IMR-90 (cell line): ENCODE data around the gene OPCML. TPM values are rescaled to one million over a fixed set of nuclear protein-coding genes. Genes with fewer than 3 reads are reported as not detected.

Experiments
- ATAC-seq: fragments of 200-7000 bp; cut with Tn5 transposase; 2 replicates; pipeline ENCODE4 v1.9.1; 2020; ENCODE audit warnings: low read depth, mild to moderate bottlenecking, moderate library complexity
- BruUV-seq: library from RNA; stranded (reverse); fragments of 400-500 nt; replicated peaks from 2 replicates; lab custom pipeline; 2021; lab: Mats Ljungman, UMichigan
- CTCF ChIA-PET: fragments of 300-600 bp; formaldehyde crosslinking; extraction: SDS; loops from one replicate; lab custom pipeline; 2021; ENCODE audit warnings: antibody characterized with exemption; lab: Yijun Ruan, JAX
- POLR2A ChIA-PET: fragments of 300-600 bp; sonication (Branson Sonifier 250); formaldehyde crosslinking; loops from one replicate; lab custom pipeline; 2022; ENCODE audit warnings: antibody characterized with exemption; ENCODE audit not compliant: unreplicated experiment; lab: Charles Lee
- DNase-seq: peaks from one replicate; pipeline ENCODE4 v3.0.0; 2013
- H2AFZ ChIP-seq: replicated peaks from 2 replicates; pipeline ENCODE3; 2013; ENCODE audit warnings: low read length, mild to moderate bottlenecking; ENCODE audit not compliant: poor library complexity
- H2AK5ac ChIP-seq: 2 replicates; pipeline ENCODE4 v1.6.1; 2013; ENCODE audit warnings: low read depth, low read length, inconsistent platforms
- H2AK9ac ChIP-seq: replicated peaks from 2 replicates; pipeline ENCODE3; 2013; ENCODE audit warnings: mild to moderate bottlenecking, low read depth, low read length, moderate library complexity; ENCODE audit not compliant: poor library complexity
- H2BK120ac ChIP-seq: 2 replicates; pipeline ENCODE4 v1.6.1; 2013; ENCODE audit warnings: low read depth, low read length, inconsistent platforms
- H2BK15ac ChIP-seq: 3 replicates; pipeline ENCODE4 v1.6.1; 2013; ENCODE audit warnings: low read depth, low read length, inconsistent platforms
- H2BK20ac ChIP-seq: 2 replicates; pipeline ENCODE4 v1.6.1; 2013; ENCODE audit warnings: low read depth, mild to moderate bottlenecking, inconsistent platforms, low read length, moderate library complexity
- H2BK5ac ChIP-seq: 2 replicates; pipeline ENCODE4 v1.6.1; 2013; ENCODE audit warnings: mild to moderate bottlenecking, low read depth, low read length, inconsistent platforms; ENCODE audit not compliant: poor library complexity, severe bottlenecking
- H3K14ac ChIP-seq: replicated peaks from 2 replicates; pipeline ENCODE4 v1.6.1; 2013; ENCODE audit warnings: low read depth, low read length, inconsistent platforms
- H3K18ac ChIP-seq: 2 replicates; pipeline ENCODE4 v1.6.1; 2013; ENCODE audit warnings: low read depth, low read length, control low read depth
- H3K23ac ChIP-seq: 2 replicates; pipeline ENCODE4 v1.6.1; 2013; ENCODE audit warnings: low read depth, low read length, inconsistent platforms
- H3K27ac ChIP-seq: 2 replicates; pipeline ENCODE4 v1.5.1; 2013; ENCODE audit warnings: mild to moderate bottlenecking, control low read depth, low read length; ENCODE audit not compliant: insufficient read depth
- H3K27me3 ChIP-seq: 2 replicates; pipeline ENCODE4 v1.6.1; 2013; ENCODE audit warnings: low read length; ENCODE audit not compliant: control insufficient read depth, insufficient read depth
- H3K36me3 ChIP-seq: 2 replicates; pipeline ENCODE4 v1.6.1; 2013; ENCODE audit warnings: low read length, mixed read lengths; ENCODE audit not compliant: control insufficient read depth, insufficient read depth
- H3K4ac ChIP-seq: 2 replicates; pipeline ENCODE4 v1.6.1; 2013; ENCODE audit warnings: low read depth, low read length, inconsistent platforms
- H3K4me1 ChIP-seq: 2 replicates; pipeline ENCODE4 v1.6.1; 2013; ENCODE audit warnings: low read length, mixed read lengths; ENCODE audit not compliant: control insufficient read depth, insufficient read depth
- H3K4me2 ChIP-seq: 2 replicates; pipeline ENCODE4 v1.6.1; 2013; ENCODE audit warnings: low read depth, mild to moderate bottlenecking, control low read depth, low read length, moderate library complexity
- H3K4me3 ChIP-seq: 2 replicates; pipeline ENCODE4 v1.5.1; 2013; ENCODE audit warnings: low read depth, mild to moderate bottlenecking, control low read depth, low read length, moderate library complexity; ENCODE audit not compliant: insufficient read depth
- H3K56ac ChIP-seq: 2 replicates; pipeline ENCODE4 v1.6.1; 2013; ENCODE audit warnings: low read length, inconsistent platforms; ENCODE audit not compliant: insufficient read depth; ENCODE audit errors: extremely low read depth
- H3K79me1 ChIP-seq, 2 experiments: 2 replicates each; pipeline ENCODE4 v1.6.1; 2013; ENCODE audit warnings: low read length in 2 of 2, inconsistent platforms in 1 of 2, low read depth in 1 of 2
- H3K9ac ChIP-seq: 2 replicates; pipeline ENCODE4 v1.6.1; 2013; ENCODE audit warnings: low read depth, low read length, control low read depth
- H3K9me1 ChIP-seq: 2 replicates; pipeline ENCODE4 v1.6.1; 2013; ENCODE audit warnings: low read length, inconsistent platforms; ENCODE audit not compliant: insufficient read depth
- H3K9me3 ChIP-seq: 2 replicates; pipeline ENCODE4 v1.6.1; 2013; ENCODE audit warnings: low read length; ENCODE audit not compliant: control insufficient read depth, insufficient read depth
- H4K20me1 ChIP-seq: 2 replicates; pipeline ENCODE4 v1.6.1; 2013; ENCODE audit warnings: low read length, inconsistent platforms; ENCODE audit not compliant: insufficient read depth
- H4K5ac ChIP-seq: 2 replicates; pipeline ENCODE4 v1.6.1; 2013; ENCODE audit warnings: mild to moderate bottlenecking, low read depth, low read length, control low read depth
- H4K8ac ChIP-seq, 2 experiments: 2 replicates each; pipeline ENCODE4 v1.6.1; 2013; ENCODE audit warnings: low read depth in 2 of 2, low read length in 2 of 2, control low read depth in 1 of 2, inconsistent platforms in 1 of 2
- H4K91ac ChIP-seq: 2 replicates; pipeline ENCODE4 v1.6.1; 2013; ENCODE audit warnings: low read depth, low read length, inconsistent platforms; ENCODE audit not compliant: insufficient read depth
- CHD1 ChIP-seq: IDR thresholded peaks from 2 replicates; pipeline ENCODE4 v1.6.1; 2012; ENCODE audit warnings: low read depth, low read length, improper control_type of control experiment
- CTCF ChIP-seq: conservative IDR thresholded peaks from 2 replicates; pipeline ENCODE4 v1.5.1; 2012; ENCODE audit warnings: mild to moderate bottlenecking, low read depth, low read length, improper control_type of control experiment
- POLR2A ChIP-seq: IDR thresholded peaks from 2 replicates; pipeline ENCODE4 v1.6.1; 2012; ENCODE audit warnings: mild to moderate bottlenecking, low read depth, low read length
- RAD21 ChIP-seq: IDR thresholded peaks from 2 replicates; pipeline ENCODE4 v1.6.1; 2012; ENCODE audit warnings: low read length, improper control_type of control experiment
- RFX5 ChIP-seq: IDR thresholded peaks from 2 replicates; pipeline ENCODE4 v1.8.0; 2012; ENCODE audit warnings: low read depth, mild to moderate bottlenecking, low read length, moderate library complexity
- SMC3 ChIP-seq: fragments of 150-350 bp; IDR thresholded peaks from 2 replicates; pipeline ENCODE4 v1.6.1; 2016; ENCODE audit warnings: low read depth, mild to moderate bottlenecking, antibody characterized with exemption, low read length, moderate library complexity
- USF2 ChIP-seq: fragments of 150-350 bp; IDR thresholded peaks from 2 replicates; pipeline ENCODE4 v1.6.1; 2017; ENCODE audit warnings: mild to moderate bottlenecking, antibody characterized with exemption, low read length, low read depth
- WGBS, 2 experiments: methylation state at CpG; one replicate each; pipeline versions ENCODE4 v1.1.5 to v1.1.7; 2013; ENCODE audit warnings: missing lambda C conversion rate in 2 of 2; ENCODE audit not compliant: insufficient read length in 1 of 2; ENCODE audit errors: extremely low coverage in 2 of 2; 5-methylcytosine and 5-hydroxymethylcytosine counted together
- dilution Hi-C: fragments of 300-500 bp; cut with HindIII; formaldehyde crosslinking; loops from one replicate; pipeline ENCODE4 v1.14.3; 2018; ENCODE audit warnings: low sequenced_read_pairs; ENCODE audit not compliant: unreplicated experiment
- in situ Hi-C: fragments of 300-500 bp; cut with MboI; formaldehyde crosslinking; loops from 3 replicates; pipeline ENCODE4 v1.14.3; 2019; ENCODE audit warnings: low sequenced_read_pairs, inconsistent platforms, mixed read lengths
- intact Hi-C: fragments of 100-400 bp; cut with micrococcal nuclease; formaldehyde crosslinking; loops from 2 replicates; pipeline ENCODE4 v1.10.0; 2022
- polyA plus RNA-seq, 3 experiments: library from polyadenylated mRNA; depleted of rRNA; stranded (reverse); fragments of >200 nt; gene quantifications; 2 replicates each; pipeline ENCODE4 v1.2.3, GENCODE V29; 2012; ENCODE audit warnings: low replicate concordance in 1 of 3
- total RNA-seq: library from RNA; depleted of rRNA; stranded (reverse); fragments of >200 nt; gene quantifications from 2 replicates; pipeline ENCODE4 v1.2.3, GENCODE V29; 2012

The OPCML gene
- total and polyA plus RNA-seq, 2 of the 4 experiments (the other 2 are of a cell fraction) = under 0.01 to 2.6 TPM

GRCh38 chr11:132784441-132784840 lies 747.9 kb downstream of the OPCML start:
- CTCF ChIA-PET = no interaction called here
- intact Hi-C loops = loop anchor here (10.0 kb wide), 1 partner anchor 240 kb away; no protein-coding TSS in a partner anchor
- ATAC-seq = peak; percentile 63; the same call in 1 of the 2 replicates

More at GRCh38 chr11:132784441-132784840, 747.9 kb downstream of the OPCML start:
- no peak overlapping the region for H2AK5ac ChIP-seq
- TF ChIP-seq POLR2A (no peak), RAD21 (no peak), CHD1 (no peak), USF2 (no peak), CTCF (no peak), RFX5 (no peak), SMC3 (no peak)
- H2BK20ac ChIP-seq = no peak overlapping the region
- H2BK15ac ChIP-seq = no peak overlapping the region
- H3K36me3 ChIP-seq = no peaks in the 10 kb centered on the region
- no peak overlapping the region for H4K8ac ChIP-seq
- H3K4me1 ChIP-seq = no peaks in the 10 kb centered on the region
- no peaks in the 10 kb centered on the region for H3K9me3 ChIP-seq
- no peaks in the 10 kb centered on the region for H3K9me1 ChIP-seq
- peak; percentile 67 for DNase-seq
- H3K14ac ChIP-seq = no peak overlapping the region
- H3K4ac ChIP-seq = no peak overlapping the region
- no peak overlapping the region for H3K23ac ChIP-seq
- H4K20me1 ChIP-seq = no peaks in the 10 kb centered on the region
- no peak overlapping the region for H3K18ac ChIP-seq
- POLR2A ChIA-PET = no interaction called here
- no peak overlapping the region for H3K27ac ChIP-seq
- H2AFZ ChIP-seq = no peak overlapping the region
- H4K5ac ChIP-seq = no peak overlapping the region
- in situ Hi-C loops = no loop called here
- H3K56ac ChIP-seq = no peak overlapping the region
- no peak overlapping the region for H3K4me3 ChIP-seq
- WGBS, 2 experiments = no CpG with 5 or more reads among the region's 5 CpGs
- no peak overlapping the region for H2BK120ac ChIP-seq
- BruUV-seq = no TSS peak
- H3K4me2 ChIP-seq = no peak overlapping the region
- no peak overlapping the region for H2AK9ac ChIP-seq
- no peaks in the 10 kb centered on the region for H3K27me3 ChIP-seq
- H2BK5ac ChIP-seq = no peak overlapping the region
- H4K91ac ChIP-seq = no peak overlapping the region
- H3K9ac ChIP-seq = no peak overlapping the region
- dilution Hi-C loops = no loop called here
- H3K79me1 ChIP-seq = no peaks in the 10 kb centered on the region
